GM23248 (cell line): ENCODE results near the gene FA2H. TPM values are rescaled to one million over a fixed set of nuclear protein-coding genes. Genes with fewer than 3 reads are reported as not detected.

Experiments
- DNase-seq: peaks from one replicate; pipeline ENCODE4 v3.0.0-alpha.2; 2015
- H2AFZ ChIP-seq: fragments of 200-600 bp; sonication (generic); 2 replicates; pipeline ENCODE4 v1.6.1; 2016; ENCODE audit warnings: antibody characterized with exemption
- H3F3A ChIP-seq: fragments of 200-600 bp; sonication (generic); 2 replicates; pipeline ENCODE4 v1.6.1; 2016; ENCODE audit warnings: mild to moderate bottlenecking, antibody characterized with exemption, mixed run types; ENCODE audit not compliant: insufficient read depth
- H3K27ac ChIP-seq: fragments of 200-600 bp; sonication (generic); 2 replicates; pipeline ENCODE4 v1.5.1; 2016; ENCODE audit warnings: mild to moderate bottlenecking
- H3K27me3 ChIP-seq: fragments of 200-600 bp; sonication (generic); replicated peaks from 2 replicates; pipeline ENCODE4 v1.6.1; 2016; ENCODE audit warnings: mild to moderate bottlenecking; ENCODE audit not compliant: insufficient read depth
- H3K36me3 ChIP-seq: fragments of 200-600 bp; sonication (generic); 2 replicates; pipeline ENCODE4 v1.6.1; 2016; ENCODE audit warnings: low read depth, mild to moderate bottlenecking
- H3K4me1 ChIP-seq: fragments of 200-600 bp; sonication (generic); 2 replicates; pipeline ENCODE4 v1.6.1; 2016; ENCODE audit warnings: mild to moderate bottlenecking; ENCODE audit not compliant: insufficient read depth
- H3K4me2 ChIP-seq: fragments of 200-600 bp; sonication (generic); one replicate; pipeline ENCODE4 v1.6.1; 2016; ENCODE audit warnings: mild to moderate bottlenecking; ENCODE audit not compliant: unreplicated experiment
- H3K4me3 ChIP-seq: fragments of 200-600 bp; sonication (generic); 2 replicates; pipeline ENCODE4 v1.5.1; 2016; ENCODE audit warnings: mild to moderate bottlenecking
- H3K79me2 ChIP-seq: fragments of 200-600 bp; sonication (generic); 2 replicates; pipeline ENCODE4 v1.6.1; 2016; ENCODE audit warnings: mild to moderate bottlenecking; ENCODE audit not compliant: insufficient read depth
- H3K9ac ChIP-seq: fragments of 200-600 bp; sonication (generic); 2 replicates; pipeline ENCODE4 v1.6.1; 2016; ENCODE audit warnings: mild to moderate bottlenecking
- H3K9me2 ChIP-seq: fragments of 200-600 bp; sonication (generic); 2 replicates; pipeline ENCODE4 v1.6.1; 2016; ENCODE audit warnings: mixed run types, mild to moderate bottlenecking, moderate library complexity; ENCODE audit not compliant: insufficient read depth
- H3K9me3 ChIP-seq: fragments of 200-600 bp; sonication (generic); one replicate; pipeline ENCODE4 v1.6.1; 2017; ENCODE audit warnings: low read depth
- H4K20me1 ChIP-seq: fragments of 200-600 bp; sonication (generic); 2 replicates; pipeline ENCODE4 v1.6.0; 2016; ENCODE audit not compliant: insufficient read depth
- EZH2 ChIP-seq: fragments of 200-600 bp; sonication (generic); IDR thresholded peaks from 2 replicates; pipeline ENCODE4 v1.6.1; 2018; ENCODE audit warnings: antibody characterized with exemption, mild to moderate bottlenecking; ENCODE audit not compliant: insufficient read depth, poor library complexity, severe bottlenecking
- EZH2phosphoT487 ChIP-seq: fragments of 200-600 bp; sonication (generic); IDR thresholded peaks from 2 replicates; pipeline ENCODE4 v1.6.1; 2018; ENCODE audit warnings: antibody characterized with exemption, moderate library complexity, mild to moderate bottlenecking, low read depth; ENCODE audit not compliant: insufficient read depth
- WGBS, 2 experiments: methylation state at CpG; one replicate each; pipeline ENCODE4 v1.1.6; 2015 to 2017; ENCODE audit warnings: low lambda C conversion rate in 2 of 2, low coverage in 1 of 2; ENCODE audit errors: missing lambda C conversion rate in 2 of 2; 5-methylcytosine and 5-hydroxymethylcytosine counted together
- in situ Hi-C: fragments of 300-500 bp; cut with MboI; formaldehyde crosslinking; loops from 2 replicates; pipeline ENCODE4 v1.15.0; 2020
- polyA plus RNA-seq: library from polyadenylated mRNA; unstranded; fragments of >200 nt; fragmentation: Nextera tagmentation; extraction: Ambion mirVana; gene quantifications from 2 replicates; pipeline ENCODE4 v1.2.1, GENCODE V29; 2016
- total RNA-seq: library from RNA; depleted of rRNA; stranded (reverse); fragments of >200 nt; shearing (Covaris generic); gene quantifications from 2 replicates; pipeline ENCODE4 v1.2.3, GENCODE V29; 2014

The FA2H gene
- total and polyA plus RNA-seq, 2 experiments from 2014 or later: not detected

GRCh38 chr16:74709441-74709877, 65.2 kb downstream of the FA2H start:
- Histone ChIP-seq H3K79me2 (no peaks in the 10 kb centered on the region), H3K9me2 (no peaks in the 10 kb centered on the region), H3K27ac (no peak overlapping the region), H3K4me1 (no peaks in the 10 kb centered on the region), H3K27me3 (peaks cover 6% of the 10 kb centered on the region), H4K20me1 (no peaks in the 10 kb centered on the region), H3K4me2 (no peak overlapping the region), H3K9ac (no peak overlapping the region), H3F3A (no peaks in the 10 kb centered on the region), H3K9me3 (no peaks in the 10 kb centered on the region), H2AFZ (no peak overlapping the region), H3K36me3 (no peaks in the 10 kb centered on the region), H3K4me3 (no peak overlapping the region)
- DNase-seq: peak; percentile 75
- 0 to 3% methylated on average over 6 of the region's 6 CpGs for WGBS, 2 experiments
- TF ChIP-seq EZH2phosphoT487 (no peak), EZH2 (no peak)
- in situ Hi-C loops: loop anchor here (10.0 kb wide), 1 partner anchor 155 kb away; no protein-coding TSS in a partner anchor

- no peaks in the 10 kb centered on the region for H4K20me1 ChIP-seq
- H3K4me1 ChIP-seq: peaks cover 21% of the 10 kb centered on the region
- TF ChIP-seq EZH2phosphoT487 (no peak), EZH2 (no peak)
- peaks cover 30% of the 10 kb centered on the region for H3K79me2 ChIP-seq
- H2AFZ ChIP-seq: peak within 1 kb of the TSS; percentile 94
- peak within 1 kb of the TSS; percentile 89 for H3K4me2 ChIP-seq
- no peaks in the 10 kb centered on the region for H3K9me3 ChIP-seq
- peak; percentile 77 for DNase-seq
- WGBS, 2 experiments: 1% methylated on average over 35 of the region's 35 CpGs
- H3F3A ChIP-seq: peaks cover 10% of the 10 kb centered on the region
- H3K36me3 ChIP-seq: no peaks in the 10 kb centered on the region
- no peaks in the 10 kb centered on the region for H3K27me3 ChIP-seq
- H3K9ac ChIP-seq: peak within 1 kb of the TSS; percentile 88
- peak within 1 kb of the TSS; percentile 83 for H3K27ac ChIP-seq
- peak within 1 kb of the TSS; percentile 80 for H3K4me3 ChIP-seq
- in situ Hi-C loops: loop anchor here (10.0 kb wide), 1 partner anchor 164 kb away; no protein-coding TSS in a partner anchor
- H3K9me2 ChIP-seq: no peaks in the 10 kb centered on the region
These were observed 74.0 kb downstream of the FA2H start, which contains the start of gene MLKL for GRCh38 chr16:74700438-74701225. Gene MLKL (minus strand): TSS chr16:74700862. CDS start chr16:74695757, 5,105 bp downstream.

- H3K9me3 ChIP-seq: no peaks in the 10 kb centered on the region
- no peaks in the 10 kb centered on the region for H3K27me3 ChIP-seq
- H3K9ac ChIP-seq: peak overlapping the region; percentile 88
- peaks cover 21% of the 10 kb centered on the region for H3K4me1 ChIP-seq
- H4K20me1 ChIP-seq: no peaks in the 10 kb centered on the region
- peak overlapping the region; percentile 89 for H3K4me2 ChIP-seq
- H3K27ac ChIP-seq: peak overlapping the region; percentile 83
- DNase-seq: peak; percentile 61
- in situ Hi-C loops: loop anchor here (10.0 kb wide), 1 partner anchor 165 kb away; no protein-coding TSS in a partner anchor
- no peaks in the 10 kb centered on the region for H3K9me2 ChIP-seq
- no peaks in the 10 kb centered on the region for H3K36me3 ChIP-seq
- H3F3A ChIP-seq: peaks cover 10% of the 10 kb centered on the region
- WGBS, 2 experiments: 0 to 1% methylated on average over 15 to 16 of the region's 16 CpGs
- H3K79me2 ChIP-seq: peaks cover 35% of the 10 kb centered on the region
- TF ChIP-seq EZH2phosphoT487: no peak
- no peak for TF ChIP-seq EZH2
- peak overlapping the region; percentile 94 for H2AFZ ChIP-seq
- H3K4me3 ChIP-seq: peak overlapping the region; percentile 80
These were observed 74.5 kb downstream of the FA2H start for GRCh38 chr16:74700116-74700437.

GRCh38 chr16:74699666-74700065, 75.0 kb downstream of the FA2H start:
- Histone ChIP-seq H3K9me3 (no peaks in the 10 kb centered on the region), H3K4me3 (peak overlapping the region; percentile 80), H3K4me2 (peak overlapping the region; percentile 89), H4K20me1 (no peaks in the 10 kb centered on the region), H3K4me1 (peaks cover 21% of the 10 kb centered on the region), H3K27ac (peak overlapping the region; percentile 83; the same call in 1 of the 2 replicates), H2AFZ (peak overlapping the region; percentile 94), H3F3A (peaks cover 10% of the 10 kb centered on the region), H3K9me2 (no peaks in the 10 kb centered on the region), H3K79me2 (peaks cover 35% of the 10 kb centered on the region), H3K36me3 (0 out of 2 replicates have a peak, but pooled peaks cover under 1% of the 10 kb centered on the region), H3K9ac (peak overlapping the region; percentile 88), H3K27me3 (no peaks in the 10 kb centered on the region)
- no peak for TF ChIP-seq EZH2
- no peak for TF ChIP-seq EZH2phosphoT487
- in situ Hi-C loops: loop anchor here (10.0 kb wide), 1 partner anchor 165 kb away; no protein-coding TSS in a partner anchor
- 56 to 62% methylated on average over 4 of the region's 4 CpGs for WGBS, 2 experiments
- DNase-seq: no peak
